H9 (cell line): ENCODE data around the gene LBHD2. TPM values are rescaled to one million over a fixed set of nuclear protein-coding genes. Genes with fewer than 3 reads are reported as not detected.

ENCODE experiments used
- DNase-seq: peaks from one replicate; pipeline ENCODE4 v3.0.0-alpha.2; 2017
- H2AFZ ChIP-seq: one replicate; pipeline ENCODE4 v1.6.1; 2013; ENCODE audit warnings: mild to moderate bottlenecking, low read length, control low read depth, moderate library complexity
- H2AK5ac ChIP-seq: 2 replicates; pipeline ENCODE4 v1.6.1; 2013; ENCODE audit warnings: low read length, control low read depth, mixed read lengths; ENCODE audit not compliant: insufficient read length
- H2BK120ac ChIP-seq: one replicate; pipeline ENCODE4 v1.6.1; 2013; ENCODE audit warnings: low read depth, mild to moderate bottlenecking, low read length, control low read depth, inconsistent platforms; ENCODE audit not compliant: poor library complexity, severe bottlenecking
- H2BK12ac ChIP-seq: 2 replicates; pipeline ENCODE4 v1.6.1; 2013; ENCODE audit warnings: low read length, control low read depth, mixed read lengths, low read depth; ENCODE audit not compliant: insufficient read length
- H2BK15ac ChIP-seq: 2 replicates; pipeline ENCODE4 v1.6.1; 2013; ENCODE audit warnings: low read depth, low read length, control low read depth
- H2BK20ac ChIP-seq: one replicate; pipeline ENCODE4 v1.6.1; 2013; ENCODE audit warnings: low read depth, mild to moderate bottlenecking, low read length, control low read depth, inconsistent platforms; ENCODE audit not compliant: poor library complexity, severe bottlenecking
- H2BK5ac ChIP-seq: 2 replicates; pipeline ENCODE4 v1.6.1; 2013; ENCODE audit warnings: low read length, control low read depth, mixed read lengths; ENCODE audit not compliant: insufficient read length
- H3K14ac ChIP-seq: 2 replicates; pipeline ENCODE4 v1.6.1; 2013; ENCODE audit warnings: low read length, control low read depth; ENCODE audit not compliant: insufficient read depth
- H3K18ac ChIP-seq: 2 replicates; pipeline ENCODE4 v1.6.1; 2013; ENCODE audit warnings: low read depth, mild to moderate bottlenecking, mixed read lengths, low read length, control low read depth; ENCODE audit not compliant: insufficient read length
- H3K23ac ChIP-seq: 2 replicates; pipeline ENCODE4 v1.6.1; 2013; ENCODE audit warnings: low read length, control low read depth, mixed read lengths, low read depth; ENCODE audit not compliant: insufficient read length
- H3K23me2 ChIP-seq: 2 replicates; pipeline ENCODE4 v1.6.1; 2013; ENCODE audit warnings: low read depth, mild to moderate bottlenecking, mixed read lengths, low read length, control low read depth; ENCODE audit not compliant: insufficient read length, poor library complexity, severe bottlenecking
- H3K27ac ChIP-seq: 2 replicates; pipeline ENCODE4 v1.5.1; 2013; ENCODE audit warnings: low read length, control low read depth, mixed read lengths, low read depth; ENCODE audit not compliant: insufficient read length
- H3K27me3 ChIP-seq: 2 replicates; pipeline ENCODE4 v1.6.1; 2013; ENCODE audit warnings: low read length, control low read depth, inconsistent platforms; ENCODE audit not compliant: insufficient read depth
- H3K4ac ChIP-seq: 2 replicates; pipeline ENCODE4 v1.6.1; 2013; ENCODE audit warnings: low read depth, mild to moderate bottlenecking, control low read depth, inconsistent platforms, low read length, moderate library complexity
- H3K4me1 ChIP-seq: 2 replicates; pipeline ENCODE4 v1.6.1; 2013; ENCODE audit warnings: low read length, control low read depth, inconsistent platforms; ENCODE audit not compliant: insufficient read depth
- H3K4me2 ChIP-seq: 2 replicates; pipeline ENCODE4 v1.6.1; 2013; ENCODE audit warnings: low read length, control low read depth, mixed read lengths; ENCODE audit not compliant: insufficient read length, insufficient read depth
- H3K56ac ChIP-seq: 2 replicates; pipeline ENCODE4 v1.6.1; 2013; ENCODE audit warnings: low read depth, mild to moderate bottlenecking, mixed read lengths, low read length, control low read depth; ENCODE audit not compliant: insufficient read length
- H3K79me1 ChIP-seq: 2 replicates; pipeline ENCODE4 v1.6.1; 2013; ENCODE audit warnings: low read depth, mild to moderate bottlenecking, moderate library complexity, low read length, control low read depth, inconsistent platforms; ENCODE audit not compliant: insufficient read depth, poor library complexity, severe bottlenecking
- H3K79me2 ChIP-seq: 2 replicates; pipeline ENCODE4 v1.6.1; 2013; ENCODE audit warnings: low read length, control low read depth, inconsistent platforms; ENCODE audit not compliant: insufficient read depth
- H3K9ac ChIP-seq: 2 replicates; pipeline ENCODE4 v1.6.1; 2013; ENCODE audit warnings: low read length, control low read depth, mixed read lengths; ENCODE audit not compliant: insufficient read length; ENCODE audit errors: extremely low read depth
- H3K9me3 ChIP-seq: one replicate; pipeline ENCODE4 v1.6.1; 2013; ENCODE audit warnings: low read depth, low read length, inconsistent platforms; ENCODE audit not compliant: control insufficient read depth
- H3T11ph ChIP-seq: one replicate; pipeline ENCODE4 v1.6.1; 2013; ENCODE audit warnings: mild to moderate bottlenecking, low read length, control low read depth, inconsistent platforms
- H4K20me1 ChIP-seq: one replicate; pipeline ENCODE4 v1.6.1; 2013; ENCODE audit not compliant: control insufficient read depth, insufficient read length, insufficient read depth
- H4K5ac ChIP-seq: 2 replicates; pipeline ENCODE4 v1.6.1; 2013; ENCODE audit warnings: low read depth, mild to moderate bottlenecking, mixed read lengths, low read length, control low read depth; ENCODE audit not compliant: insufficient read length
- H4K8ac ChIP-seq: replicated peaks from 2 replicates; pipeline ENCODE4 v1.6.1; 2013; ENCODE audit warnings: low read length, control low read depth, mixed read lengths, low read depth; ENCODE audit not compliant: insufficient read length
- H4K91ac ChIP-seq: 2 replicates; pipeline ENCODE4 v1.6.1; 2013; ENCODE audit warnings: low read depth, mild to moderate bottlenecking, moderate library complexity, mixed read lengths, low read length, control low read depth; ENCODE audit not compliant: insufficient read length
- H3K27ac Mint-ChIP-seq, 3 experiments: 2 replicates in 2 of 3; 3 replicates in 1 of 3; pipeline ENCODE4 v1.8.0; 2020 to 2021; ENCODE audit warnings: mixed read lengths in 3 of 3, mild to moderate bottlenecking in 1 of 3, moderate library complexity in 1 of 3
- H3K27me3 Mint-ChIP-seq: 2 replicates; pipeline ENCODE4 v1.8.0; 2021; ENCODE audit warnings: low read depth, mild to moderate bottlenecking, moderate library complexity, mixed read lengths
- H3K36me3 Mint-ChIP-seq, 3 experiments: 2 replicates in 2 of 3; 3 replicates in 1 of 3; pipeline ENCODE4 v1.8.0; 2020 to 2021; ENCODE audit warnings: low read depth in 3 of 3, mixed read lengths in 3 of 3; ENCODE audit not compliant: insufficient read depth in 1 of 3
- H3K4me1 Mint-ChIP-seq, 2 experiments: 2 replicates each; pipeline ENCODE4 v1.8.0; 2020; ENCODE audit warnings: mixed read lengths in 2 of 2
- H3K4me3 Mint-ChIP-seq, 2 experiments: 2 replicates in 1 of 2; 3 replicates in 1 of 2; pipeline ENCODE4 v1.8.0; 2020 to 2021; ENCODE audit warnings: mild to moderate bottlenecking in 2 of 2, mixed read lengths in 2 of 2, moderate library complexity in 1 of 2
- H3K9me3 Mint-ChIP-seq, 2 experiments: 2 replicates in 1 of 2; 3 replicates in 1 of 2; pipeline ENCODE4 v1.8.0; 2020; ENCODE audit warnings: mild to moderate bottlenecking in 2 of 2, mixed read lengths in 2 of 2, moderate library complexity in 1 of 2
- WGBS: extraction: QIAGEN DNeasy Blood & Tissue Kit; methylation state at CpG from one replicate; pipeline ENCODE4 v1.1.7; 2013; ENCODE audit warnings: missing lambda C conversion rate, low lambda C conversion rate, mixed read lengths; ENCODE audit not compliant: insufficient read length; ENCODE audit errors: extremely low coverage; 5-methylcytosine and 5-hydroxymethylcytosine counted together
- total RNA-seq: library from RNA; stranded (reverse); gene quantifications from 2 replicates; pipeline ENCODE4 v1.2.1, GENCODE V29; 2021
- TF ChIP-seq, protein P1 (sequence below): fragments of 200-600 bp; sonication (generic); conservative IDR thresholded peaks from 3 replicates; pipeline ENCODE4 v1.8.0; 2021; ENCODE audit warnings: antibody characterized with exemption, mild to moderate bottlenecking

Gene LBHD2
- total RNA-seq, 1 experiment from 2014 or later, result not detected

GRCh38 chr14:103138301-103139131 lies 54.5 kb downstream of the LBHD2 start:
- Histone ChIP-seq H3K56ac (no peak overlapping the region), H3K4me2 (peak overlapping the region; percentile 53), H4K8ac (no peak overlapping the region), H3K18ac (peak overlapping the region; percentile 39), H4K91ac (no peak overlapping the region), H2BK12ac (no peak overlapping the region), H2BK5ac (no peak overlapping the region), H3K4me1 (no peaks in the 10 kb centered on the region; the same call in 1 of the 2 replicates), H3K27ac (no peak overlapping the region), H3K27me3 (no peaks in the 10 kb centered on the region), H3K9me3 (no peaks in the 10 kb centered on the region), H2BK120ac (no peak overlapping the region), H3K4ac (no peak overlapping the region), H3T11ph (no peak overlapping the region), H3K9ac (no peak overlapping the region), H2AFZ (no peak overlapping the region), H4K5ac (no peak overlapping the region), H3K23me2 (peaks cover 8% of the 10 kb centered on the region), H3K79me2 (no peaks in the 10 kb centered on the region), H2BK15ac (no peak overlapping the region), H3K79me1 (no peaks in the 10 kb centered on the region), H3K14ac (peak overlapping the region; percentile 67), H4K20me1 (no peaks in the 10 kb centered on the region), H2BK20ac (no peak overlapping the region), H3K23ac (no peak overlapping the region), H2AK5ac (no peak overlapping the region)
- TF ChIP-seq, protein P1, sequence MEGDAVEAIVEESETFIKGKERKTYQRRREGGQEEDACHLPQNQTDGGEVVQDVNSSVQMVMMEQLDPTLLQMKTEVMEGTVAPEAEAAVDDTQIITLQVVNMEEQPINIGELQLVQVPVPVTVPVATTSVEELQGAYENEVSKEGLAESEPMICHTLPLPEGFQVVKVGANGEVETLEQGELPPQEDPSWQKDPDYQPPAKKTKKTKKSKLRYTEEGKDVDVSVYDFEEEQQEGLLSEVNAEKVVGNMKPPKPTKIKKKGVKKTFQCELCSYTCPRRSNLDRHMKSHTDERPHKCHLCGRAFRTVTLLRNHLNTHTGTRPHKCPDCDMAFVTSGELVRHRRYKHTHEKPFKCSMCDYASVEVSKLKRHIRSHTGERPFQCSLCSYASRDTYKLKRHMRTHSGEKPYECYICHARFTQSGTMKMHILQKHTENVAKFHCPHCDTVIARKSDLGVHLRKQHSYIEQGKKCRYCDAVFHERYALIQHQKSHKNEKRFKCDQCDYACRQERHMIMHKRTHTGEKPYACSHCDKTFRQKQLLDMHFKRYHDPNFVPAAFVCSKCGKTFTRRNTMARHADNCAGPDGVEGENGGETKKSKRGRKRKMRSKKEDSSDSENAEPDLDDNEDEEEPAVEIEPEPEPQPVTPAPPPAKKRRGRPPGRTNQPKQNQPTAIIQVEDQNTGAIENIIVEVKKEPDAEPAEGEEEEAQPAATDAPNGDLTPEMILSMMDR, result no peak
- peak; percentile 62 for DNase-seq
- Mint-ChIP-seq H3K27ac (peak overlapping the region in 1 of 3 experiments; percentile 49; a peak in 1 of 7 replicates), H3K4me1 (peaks cover 27 to 39% of the 10 kb centered on the region in 2 experiments), H3K27me3 (peaks cover 13% of the 10 kb centered on the region), H3K36me3 (peaks cover 4 to 22% (median 10%) of the 10 kb centered on the region in 3 experiments; a peak in 6 of 7 replicates), H3K4me3 (peak overlapping the region; percentile 62 to 78), H3K9me3 (no peaks in the 10 kb centered on the region; a peak in 2 of 5 replicates)
- no CpG with 5 or more reads among the region's 66 CpGs for WGBS
